Loucy (cell line): ENCODE measurements around the gene SERAC1.

Experiments
- H2AFZ ChIP-seq: fragments of 200-600 bp; sonication (generic); 2 replicates; pipeline ENCODE4 v1.6.0; 2016; ENCODE audit warnings: antibody characterized with exemption, mild to moderate bottlenecking, low read length, moderate library complexity
- H3F3A ChIP-seq: fragments of 200-600 bp; 2 replicates; pipeline ENCODE4 v1.6.0; 2016; ENCODE audit warnings: antibody characterized with exemption, low read depth, mild to moderate bottlenecking
- H3K27me3 ChIP-seq: fragments of 200-600 bp; sonication (generic); 2 replicates; pipeline ENCODE4 v1.6.1; 2014; ENCODE audit warnings: low read length, mild to moderate bottlenecking; ENCODE audit not compliant: insufficient read depth, poor library complexity, severe bottlenecking
- H3K36me3 ChIP-seq: fragments of 200-600 bp; sonication (generic); 2 replicates; pipeline ENCODE4 v1.6.1; 2016; ENCODE audit warnings: low read length; ENCODE audit not compliant: insufficient read depth
- H3K4me1 ChIP-seq: fragments of 200-600 bp; sonication (generic); 2 replicates; pipeline ENCODE4 v1.5.1; 2014; ENCODE audit warnings: low read length, mild to moderate bottlenecking; ENCODE audit not compliant: insufficient read depth, poor library complexity, severe bottlenecking
- H3K4me2 ChIP-seq: fragments of 200-600 bp; sonication (generic); 2 replicates; pipeline ENCODE4 v1.6.0; 2014; ENCODE audit warnings: antibody characterized with exemption, low read length, low read depth, mild to moderate bottlenecking; ENCODE audit not compliant: poor library complexity, severe bottlenecking
- H3K4me3 ChIP-seq: fragments of 200-600 bp; sonication (generic); 2 replicates; pipeline ENCODE4 v1.5.1; 2014; ENCODE audit warnings: low read length, mild to moderate bottlenecking, mixed read lengths; ENCODE audit not compliant: poor library complexity, severe bottlenecking
- H3K79me2 ChIP-seq: fragments of 200-600 bp; sonication (generic); 2 replicates; pipeline ENCODE4 v1.6.1; 2014; ENCODE audit warnings: low read length; ENCODE audit not compliant: insufficient read depth
- H3K9ac ChIP-seq: fragments of 200-600 bp; sonication (generic); 2 replicates; pipeline ENCODE4 v1.6.0; 2014; ENCODE audit warnings: mild to moderate bottlenecking, low read depth, low read length, moderate library complexity; ENCODE audit not compliant: poor library complexity, severe bottlenecking
- H3K9me2 ChIP-seq: fragments of 200-600 bp; sonication (generic); replicated peaks from 2 replicates; pipeline ENCODE4 v1.6.1; 2016; ENCODE audit warnings: low read depth, low read length, mixed read lengths
- H3K9me3 ChIP-seq: fragments of 200-600 bp; sonication (generic); 2 replicates; pipeline ENCODE4 v1.6.1; 2014; ENCODE audit warnings: mild to moderate bottlenecking, antibody characterized with exemption, low read length, low read depth; ENCODE audit not compliant: insufficient read depth
- H4K20me1 ChIP-seq: fragments of 200-600 bp; sonication (generic); 2 replicates; pipeline ENCODE4 v1.6.0; 2014; ENCODE audit warnings: antibody characterized with exemption, low read length, mild to moderate bottlenecking; ENCODE audit not compliant: insufficient read depth, poor library complexity, severe bottlenecking
- EZH2phosphoT487 ChIP-seq: fragments of 200-600 bp; IDR thresholded peaks from 2 replicates; pipeline ENCODE4 v1.6.1; 2018; ENCODE audit warnings: antibody characterized with exemption, mild to moderate bottlenecking, moderate library complexity, borderline replicate concordance
- TF ChIP-seq, protein P1 (sequence below): fragments of 200-600 bp; sonication (generic); conservative IDR thresholded peaks from 2 replicates; pipeline ENCODE4 v1.5.1; 2014; ENCODE audit warnings: mild to moderate bottlenecking, antibody characterized with exemption, low read length

Gene SERAC1

DNA sequence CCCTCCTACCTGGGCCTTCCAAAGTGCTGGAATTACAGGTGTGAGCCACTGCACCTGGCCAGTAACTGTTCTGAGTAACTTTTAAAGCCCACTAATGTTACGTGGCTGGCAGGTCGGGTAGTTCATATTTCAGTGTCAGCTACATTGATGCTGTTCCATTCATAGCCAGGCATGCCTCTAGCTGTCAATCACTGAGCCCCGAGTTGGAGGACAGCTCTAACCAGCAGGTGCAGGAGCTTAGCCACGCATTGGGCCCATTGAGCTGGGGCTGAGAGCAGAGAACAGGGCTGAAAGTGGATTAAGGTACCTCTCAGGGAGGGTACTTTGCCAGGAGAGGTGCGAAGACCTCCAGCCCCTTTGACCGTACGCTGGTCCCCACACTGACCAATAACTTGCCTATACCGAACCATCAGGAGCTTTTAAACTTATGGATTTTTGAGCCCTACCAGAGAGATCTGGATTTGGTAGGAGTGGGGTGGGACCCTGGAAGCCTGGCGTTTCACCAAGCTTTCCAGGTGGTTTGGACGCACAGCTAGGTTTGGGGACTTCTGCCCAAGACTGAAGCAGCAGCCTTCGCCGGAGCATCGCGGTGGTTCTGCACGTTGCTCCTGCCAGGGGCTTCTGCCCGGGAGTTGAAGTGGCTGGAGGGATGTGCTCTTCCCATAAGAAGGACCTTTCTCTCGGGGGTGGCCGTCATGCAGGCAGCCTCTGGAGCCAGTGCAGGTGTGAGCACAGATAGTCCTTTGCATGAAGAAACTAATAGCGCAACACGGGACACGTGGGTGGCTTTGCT lies 82.6 kb downstream of the SERAC1 start:
- Histone ChIP-seq H3K4me2 (no peak overlapping the region), H3K9me3 (no peaks in the 10 kb centered on the region), H3K4me1 (peaks cover 16% of the 10 kb centered on the region), H4K20me1 (no peaks in the 10 kb centered on the region), H3K79me2 (no peaks in the 10 kb centered on the region), H3K9me2 (no peaks in the 10 kb centered on the region), H3K27me3 (no peaks in the 10 kb centered on the region), H3F3A (no peaks in the 10 kb centered on the region), H3K36me3 (peaks cover 51% of the 10 kb centered on the region; the same call in 1 of the 2 replicates), H3K4me3 (no peak overlapping the region), H2AFZ (no peak overlapping the region), H3K9ac (no peak overlapping the region)
- TF ChIP-seq, protein P1, sequence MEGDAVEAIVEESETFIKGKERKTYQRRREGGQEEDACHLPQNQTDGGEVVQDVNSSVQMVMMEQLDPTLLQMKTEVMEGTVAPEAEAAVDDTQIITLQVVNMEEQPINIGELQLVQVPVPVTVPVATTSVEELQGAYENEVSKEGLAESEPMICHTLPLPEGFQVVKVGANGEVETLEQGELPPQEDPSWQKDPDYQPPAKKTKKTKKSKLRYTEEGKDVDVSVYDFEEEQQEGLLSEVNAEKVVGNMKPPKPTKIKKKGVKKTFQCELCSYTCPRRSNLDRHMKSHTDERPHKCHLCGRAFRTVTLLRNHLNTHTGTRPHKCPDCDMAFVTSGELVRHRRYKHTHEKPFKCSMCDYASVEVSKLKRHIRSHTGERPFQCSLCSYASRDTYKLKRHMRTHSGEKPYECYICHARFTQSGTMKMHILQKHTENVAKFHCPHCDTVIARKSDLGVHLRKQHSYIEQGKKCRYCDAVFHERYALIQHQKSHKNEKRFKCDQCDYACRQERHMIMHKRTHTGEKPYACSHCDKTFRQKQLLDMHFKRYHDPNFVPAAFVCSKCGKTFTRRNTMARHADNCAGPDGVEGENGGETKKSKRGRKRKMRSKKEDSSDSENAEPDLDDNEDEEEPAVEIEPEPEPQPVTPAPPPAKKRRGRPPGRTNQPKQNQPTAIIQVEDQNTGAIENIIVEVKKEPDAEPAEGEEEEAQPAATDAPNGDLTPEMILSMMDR: no peak
- TF ChIP-seq EZH2phosphoT487: no peak

DNA sequence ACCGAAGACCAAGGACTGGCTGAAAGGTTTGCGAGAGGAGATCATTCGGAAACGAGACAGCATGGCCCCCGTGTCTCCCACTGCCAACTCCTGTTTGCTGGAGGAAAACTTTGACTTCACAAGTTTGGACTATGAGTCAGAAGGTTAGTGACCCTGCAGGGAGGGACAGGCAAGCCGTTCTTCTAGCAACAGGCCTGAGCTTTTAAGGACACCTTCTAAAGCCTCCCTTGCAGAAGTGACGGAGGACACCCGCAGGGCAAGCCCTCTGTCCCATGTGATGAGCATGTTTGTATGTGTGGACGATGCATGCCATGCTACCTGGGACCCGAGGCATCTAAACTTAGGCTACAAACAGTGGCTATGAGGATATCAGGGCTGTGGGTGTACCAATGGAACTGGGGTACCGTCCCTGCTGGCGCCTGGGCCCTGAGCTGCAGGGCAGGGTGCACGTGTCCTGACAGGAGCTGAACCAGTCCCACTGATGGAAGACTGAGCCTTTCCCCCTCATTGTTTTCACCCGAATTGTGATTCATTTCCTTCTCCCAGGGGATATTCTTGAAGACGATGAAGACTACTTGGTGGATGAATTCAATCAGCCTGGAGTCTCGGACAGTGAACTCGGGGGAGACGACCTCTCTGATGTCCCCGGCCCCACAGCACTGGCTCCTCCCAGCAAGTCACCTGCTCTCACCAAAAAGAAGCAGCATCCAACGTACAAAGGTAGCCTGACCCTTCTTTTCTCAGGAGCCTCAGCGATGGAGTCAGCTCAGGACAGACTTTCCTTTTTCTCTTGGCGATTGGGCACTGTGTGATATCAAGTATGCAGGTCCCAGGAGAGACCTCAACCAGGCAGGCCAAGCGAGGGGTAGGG lies 84.4 kb downstream of the SERAC1 start:
- Histone ChIP-seq H3K79me2 (no peaks in the 10 kb centered on the region), H2AFZ (no peak overlapping the region), H3F3A (no peaks in the 10 kb centered on the region), H3K4me3 (no peak overlapping the region), H3K9me3 (no peaks in the 10 kb centered on the region), H3K9ac (no peak overlapping the region), H4K20me1 (no peaks in the 10 kb centered on the region), H3K9me2 (no peaks in the 10 kb centered on the region), H3K4me1 (peaks cover 16% of the 10 kb centered on the region), H3K4me2 (no peak overlapping the region), H3K36me3 (peaks cover 49% of the 10 kb centered on the region; the same call in 1 of the 2 replicates), H3K27me3 (no peaks in the 10 kb centered on the region)
- TF ChIP-seq, protein P1: no peak
- no peak for TF ChIP-seq EZH2phosphoT487

DNA sequence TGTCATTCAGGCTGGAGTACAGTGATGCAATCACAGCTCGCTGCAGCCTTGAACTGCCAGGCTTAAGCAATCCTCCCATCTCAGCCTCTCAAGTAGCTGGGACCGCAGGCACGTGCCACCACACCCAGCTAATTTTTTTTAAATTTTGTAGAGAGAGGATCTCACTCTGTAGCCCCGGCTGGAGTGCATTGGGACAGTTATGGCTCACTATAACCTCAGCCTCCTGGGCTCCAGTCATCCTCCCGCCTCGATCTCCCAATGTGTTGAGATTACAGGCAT lies 86.5 kb downstream of the SERAC1 start:
- H2AFZ ChIP-seq: no peak overlapping the region
- no peak overlapping the region for H3K4me3 ChIP-seq
- no peaks in the 10 kb centered on the region for H4K20me1 ChIP-seq
- no peak for TF ChIP-seq EZH2phosphoT487
- TF ChIP-seq, protein P1: no peak
- no peaks in the 10 kb centered on the region for H3K9me2 ChIP-seq
- H3F3A ChIP-seq: no peaks in the 10 kb centered on the region
- peaks cover 8% of the 10 kb centered on the region for H3K4me1 ChIP-seq
- no peak overlapping the region for H3K4me2 ChIP-seq
- peaks cover 53% of the 10 kb centered on the region; the same call in 1 of the 2 replicates for H3K36me3 ChIP-seq
- H3K27me3 ChIP-seq: no peaks in the 10 kb centered on the region
- no peaks in the 10 kb centered on the region for H3K79me2 ChIP-seq
- H3K9ac ChIP-seq: no peak overlapping the region
- H3K9me3 ChIP-seq: no peaks in the 10 kb centered on the region
